ENCODE data around the gene SOX6.

Gene SOX6

DNA sequence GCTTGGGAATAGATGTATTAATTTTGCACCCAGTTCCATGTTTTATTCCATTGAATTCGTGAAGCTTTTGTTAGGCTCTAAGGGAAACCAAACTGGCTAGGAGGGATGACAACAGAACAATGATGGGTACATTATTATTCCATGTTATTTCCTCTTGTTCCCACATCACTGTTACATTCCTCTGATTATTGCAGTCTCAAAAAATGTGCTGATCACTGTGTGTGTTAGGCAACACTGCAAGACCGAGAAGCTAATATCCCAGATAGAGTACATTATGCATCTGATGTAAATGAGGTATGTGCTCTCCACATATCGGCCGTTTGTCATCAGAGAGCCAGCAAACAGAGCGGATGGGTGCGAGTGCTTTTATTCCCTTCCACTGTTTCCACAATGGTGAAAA, 327.9 kb downstream of the SOX6 start:
- H3K4me3 ChIP-seq (replicated peaks; ENCODE audit: low read depth, low read length) = no peak overlapping the region
- DNase-seq (ENCODE audit: extremely low read depth, insufficient read length) = no peak
- H3K36me3 ChIP-seq (ENCODE audit: control insufficient read depth, insufficient read depth, low read length) = no peaks in the 10 kb centered on the region
- no peaks in the 10 kb centered on the region for H3K27me3 ChIP-seq (replicated peaks; ENCODE audit: control insufficient read depth, insufficient read depth, low read length)
- TF ChIP-seq, protein P1, sequence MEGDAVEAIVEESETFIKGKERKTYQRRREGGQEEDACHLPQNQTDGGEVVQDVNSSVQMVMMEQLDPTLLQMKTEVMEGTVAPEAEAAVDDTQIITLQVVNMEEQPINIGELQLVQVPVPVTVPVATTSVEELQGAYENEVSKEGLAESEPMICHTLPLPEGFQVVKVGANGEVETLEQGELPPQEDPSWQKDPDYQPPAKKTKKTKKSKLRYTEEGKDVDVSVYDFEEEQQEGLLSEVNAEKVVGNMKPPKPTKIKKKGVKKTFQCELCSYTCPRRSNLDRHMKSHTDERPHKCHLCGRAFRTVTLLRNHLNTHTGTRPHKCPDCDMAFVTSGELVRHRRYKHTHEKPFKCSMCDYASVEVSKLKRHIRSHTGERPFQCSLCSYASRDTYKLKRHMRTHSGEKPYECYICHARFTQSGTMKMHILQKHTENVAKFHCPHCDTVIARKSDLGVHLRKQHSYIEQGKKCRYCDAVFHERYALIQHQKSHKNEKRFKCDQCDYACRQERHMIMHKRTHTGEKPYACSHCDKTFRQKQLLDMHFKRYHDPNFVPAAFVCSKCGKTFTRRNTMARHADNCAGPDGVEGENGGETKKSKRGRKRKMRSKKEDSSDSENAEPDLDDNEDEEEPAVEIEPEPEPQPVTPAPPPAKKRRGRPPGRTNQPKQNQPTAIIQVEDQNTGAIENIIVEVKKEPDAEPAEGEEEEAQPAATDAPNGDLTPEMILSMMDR (IDR thresholded peaks at IDR 0.05; ENCODE audit: insufficient read depth, low read length, poor library complexity, severe bottlenecking) = no peak

DNA sequence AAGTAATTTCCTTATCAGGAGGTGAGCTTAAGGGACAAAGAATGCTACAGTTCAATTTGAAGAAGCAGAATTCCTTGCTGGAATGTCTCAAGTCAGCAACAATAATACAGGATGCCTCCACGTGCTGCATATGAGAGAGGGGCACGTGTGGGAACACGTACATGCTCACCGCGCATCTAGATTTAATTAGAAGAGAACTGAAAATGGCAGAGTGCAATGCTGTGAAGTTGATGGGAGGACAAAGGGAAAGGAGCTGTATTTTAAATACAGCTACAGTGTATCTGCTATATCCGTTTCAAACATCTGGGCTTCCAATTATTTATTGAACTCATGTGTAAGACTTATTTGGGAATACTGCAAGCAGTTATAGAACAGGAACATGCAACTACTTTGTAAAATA, 328.7 kb downstream of the SOX6 start:
- no peak overlapping the region for H3K4me3 ChIP-seq (replicated peaks; ENCODE audit: low read depth, low read length)
- no peaks in the 10 kb centered on the region for H3K27me3 ChIP-seq (replicated peaks; ENCODE audit: control insufficient read depth, insufficient read depth, low read length)
- DNase-seq (ENCODE audit: extremely low read depth, insufficient read length) = no peak
- H3K36me3 ChIP-seq (ENCODE audit: control insufficient read depth, insufficient read depth, low read length) = no peaks in the 10 kb centered on the region
- TF ChIP-seq, protein P1 (IDR thresholded peaks at IDR 0.05; ENCODE audit: insufficient read depth, low read length, poor library complexity, severe bottlenecking) = no peak

DNA sequence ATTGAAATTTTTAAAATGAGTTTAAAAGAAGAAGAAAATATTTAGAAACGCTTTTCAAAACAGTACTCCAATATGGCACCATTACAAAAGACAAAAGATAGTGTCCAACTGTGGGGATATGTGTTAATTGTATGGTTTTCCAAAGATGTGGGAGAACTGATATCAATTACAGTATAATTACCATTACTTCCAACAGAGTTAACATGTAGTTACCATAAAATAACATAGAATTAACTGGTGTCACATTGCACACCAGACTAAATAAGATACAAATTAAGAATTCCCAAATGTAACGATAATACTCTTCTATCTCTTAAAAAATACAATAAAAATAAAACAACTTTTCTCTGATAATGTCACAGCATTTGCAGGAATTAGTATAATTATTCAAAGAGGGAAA, 329.5 kb downstream of the SOX6 start:
- Histone ChIP-seq H3K27me3 (replicated peaks; ENCODE audit: control insufficient read depth, insufficient read depth, low read length) (no peaks in the 10 kb centered on the region), H3K36me3 (ENCODE audit: control insufficient read depth, insufficient read depth, low read length) (no peaks in the 10 kb centered on the region), H3K4me3 (replicated peaks; ENCODE audit: low read depth, low read length) (no peak overlapping the region)
- no peak for DNase-seq (ENCODE audit: extremely low read depth, insufficient read length)
- TF ChIP-seq, protein P1 (IDR thresholded peaks at IDR 0.05; ENCODE audit: insufficient read depth, low read length, poor library complexity, severe bottlenecking) = no peak

- no peaks in the 10 kb centered on the region for H3K36me3 ChIP-seq (ENCODE audit: control insufficient read depth, insufficient read depth, low read length)
- TF ChIP-seq, protein P1 (IDR thresholded peaks at IDR 0.05; ENCODE audit: insufficient read depth, low read length, poor library complexity, severe bottlenecking) = no peak
- 0 out of 2 replicates have a peak, but pooled peaks cover 2% of the 10 kb centered on the region for H3K27me3 ChIP-seq (replicated peaks; ENCODE audit: control insufficient read depth, insufficient read depth, low read length)
Measured at GRCh38 chr11:16018931-16019330, 337.4 kb downstream of the SOX6 start.

GRCh38 chr11:16016468-16016829, 339.9 kb downstream of the SOX6 start:
- TF ChIP-seq, protein P1 (IDR thresholded peaks at IDR 0.05; ENCODE audit: insufficient read depth, low read length, poor library complexity, severe bottlenecking) = no peak
- no peak for DNase-seq (ENCODE audit: extremely low read depth, insufficient read length)
- Histone ChIP-seq H3K4me3 (replicated peaks; ENCODE audit: low read depth, low read length) (no peak overlapping the region), H3K27me3 (replicated peaks; ENCODE audit: control insufficient read depth, insufficient read depth, low read length) (0 out of 2 replicates have a peak, but pooled peaks cover 2% of the 10 kb centered on the region), H3K36me3 (ENCODE audit: control insufficient read depth, insufficient read depth, low read length) (no peaks in the 10 kb centered on the region)

More at GRCh38 chr11:16018931-16019330, 337.4 kb downstream of the SOX6 start:
- no peak overlapping the region for H3K4me3 ChIP-seq (replicated peaks; ENCODE audit: low read depth, low read length)
- no peak for DNase-seq (ENCODE audit: extremely low read depth, insufficient read length)

Measured in GM06990 (cell line).